Embryonic facial prominence (tissue), 1 donor: ENCODE results near the gene FBXO42.

Experiments
- DNase-seq: peaks from one replicate; pipeline ENCODE4 v3.0.0-alpha.2; 2016; ENCODE audit errors: extremely low spot score

FBXO42 gene

GRCh38 chr1:16205891-16206546, 146.3 kb downstream of the FBXO42 start:
- DNase-seq: no peak

GRCh38 chr1:16205334-16205671, 147.0 kb downstream of the FBXO42 start:
- DNase-seq: no peak

- no peak for DNase-seq
Measured at GRCh38 chr1:16204634-16205333, 147.5 kb downstream of the FBXO42 start.

- DNase-seq: no peak
Measured at GRCh38 chr1:16204216-16204615, 148.1 kb downstream of the FBXO42 start.

GRCh38 chr1:16203550-16203949, 148.7 kb downstream of the FBXO42 start:
- no peak for DNase-seq

GRCh38 chr1:16202281-16203210, 149.7 kb downstream of the FBXO42 start:
- DNase-seq: no peak

- DNase-seq: no peak
Measured at GRCh38 chr1:16199700-16200099, 152.6 kb downstream of the FBXO42 start.

- DNase-seq: no peak
Measured at GRCh38 chr1:16199157-16199501, 153.2 kb downstream of the FBXO42 start.

GRCh38 chr1:16198444-16199156, 153.7 kb downstream of the FBXO42 start:
- no peak for DNase-seq

- no peak for DNase-seq
Measured at GRCh38 chr1:16196874-16197273, 155.4 kb downstream of the FBXO42 start.
